Coronary artery (tissue), 2 donors: ENCODE data around the gene CFAP20DC.

Source experiments
- DNase-seq: peaks from one replicate; pipeline ENCODE4 v3.0.0-alpha.2; 2017; ENCODE audit warnings: low spot score
- H3K27ac ChIP-seq, 2 donors: fragments of 200-600 bp; sonication (generic); one replicate each; pipeline ENCODE4 v1.5.1; 2016 to 2019
- H3K4me3 ChIP-seq: fragments of 200-600 bp; sonication (generic); 2 replicates; pipeline ENCODE4 v1.5.1; 2016; ENCODE audit warnings: mild to moderate bottlenecking, moderate library complexity
- TF ChIP-seq, protein P1 (sequence below): fragments of 200-600 bp; sonication (generic); IDR thresholded peaks from one replicate; pipeline ENCODE4 v1.5.1; 2019; ENCODE audit warnings: antibody characterized with exemption

Gene CFAP20DC

DNA sequence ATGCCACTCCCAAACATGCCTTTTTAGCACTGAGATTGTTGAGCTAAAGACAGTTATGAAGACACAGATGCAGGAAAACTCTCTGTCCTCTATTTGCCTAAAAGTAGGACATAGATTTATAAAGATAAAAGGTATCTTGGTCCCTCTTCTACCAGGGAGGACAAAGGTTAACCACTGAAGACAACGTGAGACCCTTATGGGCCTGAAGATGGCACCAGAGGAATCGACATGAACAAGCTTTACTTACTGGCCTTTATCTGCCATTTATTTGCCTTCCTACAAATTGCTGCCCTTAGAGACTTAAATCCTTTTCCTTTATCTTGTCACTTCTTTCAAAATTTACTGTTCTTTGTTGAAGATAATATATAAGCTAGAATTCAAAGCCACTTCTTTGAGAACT, 273.6 kb downstream of the CFAP20DC start:
- Histone ChIP-seq H3K4me3 (no peak overlapping the region), H3K27ac (no peak overlapping the region)
- TF ChIP-seq, protein P1, sequence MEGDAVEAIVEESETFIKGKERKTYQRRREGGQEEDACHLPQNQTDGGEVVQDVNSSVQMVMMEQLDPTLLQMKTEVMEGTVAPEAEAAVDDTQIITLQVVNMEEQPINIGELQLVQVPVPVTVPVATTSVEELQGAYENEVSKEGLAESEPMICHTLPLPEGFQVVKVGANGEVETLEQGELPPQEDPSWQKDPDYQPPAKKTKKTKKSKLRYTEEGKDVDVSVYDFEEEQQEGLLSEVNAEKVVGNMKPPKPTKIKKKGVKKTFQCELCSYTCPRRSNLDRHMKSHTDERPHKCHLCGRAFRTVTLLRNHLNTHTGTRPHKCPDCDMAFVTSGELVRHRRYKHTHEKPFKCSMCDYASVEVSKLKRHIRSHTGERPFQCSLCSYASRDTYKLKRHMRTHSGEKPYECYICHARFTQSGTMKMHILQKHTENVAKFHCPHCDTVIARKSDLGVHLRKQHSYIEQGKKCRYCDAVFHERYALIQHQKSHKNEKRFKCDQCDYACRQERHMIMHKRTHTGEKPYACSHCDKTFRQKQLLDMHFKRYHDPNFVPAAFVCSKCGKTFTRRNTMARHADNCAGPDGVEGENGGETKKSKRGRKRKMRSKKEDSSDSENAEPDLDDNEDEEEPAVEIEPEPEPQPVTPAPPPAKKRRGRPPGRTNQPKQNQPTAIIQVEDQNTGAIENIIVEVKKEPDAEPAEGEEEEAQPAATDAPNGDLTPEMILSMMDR, result no peak
- DNase-seq, result no peak

GRCh38 chr3:58772462-58772861, 277.4 kb downstream of the CFAP20DC start:
- DNase-seq, result no peak
- no peak overlapping the region for H3K27ac ChIP-seq
- TF ChIP-seq, protein P1, result no peak
- no peak overlapping the region for H3K4me3 ChIP-seq

DNA sequence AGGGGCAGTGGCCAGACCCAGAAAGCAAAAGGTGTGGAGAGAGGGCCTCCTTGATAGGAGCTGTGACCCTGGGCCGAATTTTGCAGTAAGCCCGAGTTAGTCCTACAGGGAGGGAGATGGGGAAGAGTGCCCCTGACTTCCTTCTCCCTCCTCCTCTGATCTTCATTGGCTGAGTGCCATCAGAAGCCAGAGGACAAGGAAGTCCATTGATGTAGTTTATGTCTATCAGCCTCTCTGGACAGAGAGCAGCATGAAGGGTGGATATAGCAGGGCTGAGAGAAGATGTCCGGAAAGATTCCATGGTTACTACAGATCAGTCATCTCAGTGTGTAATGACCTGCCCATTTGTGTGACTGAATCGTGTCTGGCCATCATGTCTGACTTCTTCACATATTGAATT, 280.8 kb downstream of the CFAP20DC start:
- Histone ChIP-seq H3K27ac (no peak overlapping the region), H3K4me3 (no peak overlapping the region)
- TF ChIP-seq, protein P1, result no peak
- no peak for DNase-seq

GRCh38 chr3:58766587-58767282, 283.1 kb downstream of the CFAP20DC start:
- Histone ChIP-seq H3K4me3 (no peak overlapping the region), H3K27ac (no peak overlapping the region)
- TF ChIP-seq, protein P1, result no peak
- no peak for DNase-seq

- no peak for DNase-seq
- H3K4me3 ChIP-seq, result no peak overlapping the region
- TF ChIP-seq, protein P1, result no peak
- no peak overlapping the region for H3K27ac ChIP-seq
These were observed 294.7 kb downstream of the CFAP20DC start for GRCh38 chr3:58755150-58755549.

DNA sequence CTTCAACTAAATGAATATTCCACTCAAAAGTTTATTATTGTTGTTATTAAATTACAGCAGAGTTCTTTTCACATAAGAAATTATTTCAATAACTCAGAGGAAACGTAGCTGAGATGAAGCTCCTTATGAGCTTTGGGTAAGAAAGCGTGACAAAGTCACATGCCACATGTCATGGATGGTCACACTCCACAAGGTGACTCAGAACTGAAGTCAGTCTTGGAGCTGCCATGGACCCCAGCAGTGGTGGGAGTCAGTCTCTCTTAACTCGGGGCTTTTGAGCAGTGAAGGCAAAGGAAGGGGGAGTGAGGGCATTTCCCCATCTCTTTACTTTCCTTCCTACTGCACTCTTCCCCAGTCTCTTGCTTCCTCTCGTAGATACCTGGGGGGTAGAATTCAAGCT, 295.8 kb downstream of the CFAP20DC start:
- Histone ChIP-seq H3K27ac (no peak overlapping the region), H3K4me3 (no peak overlapping the region)
- TF ChIP-seq, protein P1, result no peak
- no peak for DNase-seq

GRCh38 chr3:58751882-58752567, 297.8 kb downstream of the CFAP20DC start:
- DNase-seq, result no peak
- TF ChIP-seq, protein P1, result no peak
- Histone ChIP-seq H3K4me3 (no peak overlapping the region), H3K27ac (no peak overlapping the region)
